Skeletal muscle satellite cell (primary cell): ENCODE results near the gene CACNA2D3.

ENCODE experiments used
- H3K27me3 ChIP-seq: 2 replicates; pipeline ENCODE4 v1.7.0; 2013; ENCODE audit warnings: low read length; ENCODE audit not compliant: control insufficient read depth, insufficient read depth
- H3K36me3 ChIP-seq: 2 replicates; pipeline ENCODE4 v1.7.0; 2013; ENCODE audit warnings: mild to moderate bottlenecking, control low read depth, low read length; ENCODE audit not compliant: insufficient read depth
- H3K4me1 ChIP-seq: 2 replicates; pipeline ENCODE4 v1.7.0; 2013; ENCODE audit warnings: low read length; ENCODE audit not compliant: control insufficient read depth, insufficient read depth
- H3K4me2 ChIP-seq: 2 replicates; pipeline ENCODE4 v1.7.0; 2013; ENCODE audit warnings: mild to moderate bottlenecking, low read length
- H3K4me3 ChIP-seq: 2 replicates; pipeline ENCODE4 v1.7.0; 2013; ENCODE audit warnings: low read length
- H3K9ac ChIP-seq: 2 replicates; pipeline ENCODE4 v1.7.0; 2013; ENCODE audit warnings: mild to moderate bottlenecking, low read depth, low read length, moderate library complexity
- H3K9me3 ChIP-seq: replicated peaks from 2 replicates; pipeline ENCODE4 v1.7.0; 2013; ENCODE audit warnings: mild to moderate bottlenecking, control low read depth, low read length

CACNA2D3 gene

GRCh38 chr3:54296531-54296930, 174.2 kb downstream of the CACNA2D3 start:
- Histone ChIP-seq H3K27me3 (no peaks in the 10 kb centered on the region), H3K9me3 (no peaks in the 10 kb centered on the region), H3K9ac (no peak overlapping the region), H3K4me1 (no peaks in the 10 kb centered on the region), H3K36me3 (no peaks in the 10 kb centered on the region), H3K4me2 (no peak overlapping the region), H3K4me3 (no peak overlapping the region)

- Histone ChIP-seq H3K4me3 (no peak overlapping the region), H3K27me3 (no peaks in the 10 kb centered on the region), H3K4me1 (no peaks in the 10 kb centered on the region), H3K9me3 (no peaks in the 10 kb centered on the region), H3K9ac (no peak overlapping the region), H3K36me3 (no peaks in the 10 kb centered on the region), H3K4me2 (no peak overlapping the region)
Observed at GRCh38 chr3:54299169-54299935, 177.0 kb downstream of the CACNA2D3 start.

DNA sequence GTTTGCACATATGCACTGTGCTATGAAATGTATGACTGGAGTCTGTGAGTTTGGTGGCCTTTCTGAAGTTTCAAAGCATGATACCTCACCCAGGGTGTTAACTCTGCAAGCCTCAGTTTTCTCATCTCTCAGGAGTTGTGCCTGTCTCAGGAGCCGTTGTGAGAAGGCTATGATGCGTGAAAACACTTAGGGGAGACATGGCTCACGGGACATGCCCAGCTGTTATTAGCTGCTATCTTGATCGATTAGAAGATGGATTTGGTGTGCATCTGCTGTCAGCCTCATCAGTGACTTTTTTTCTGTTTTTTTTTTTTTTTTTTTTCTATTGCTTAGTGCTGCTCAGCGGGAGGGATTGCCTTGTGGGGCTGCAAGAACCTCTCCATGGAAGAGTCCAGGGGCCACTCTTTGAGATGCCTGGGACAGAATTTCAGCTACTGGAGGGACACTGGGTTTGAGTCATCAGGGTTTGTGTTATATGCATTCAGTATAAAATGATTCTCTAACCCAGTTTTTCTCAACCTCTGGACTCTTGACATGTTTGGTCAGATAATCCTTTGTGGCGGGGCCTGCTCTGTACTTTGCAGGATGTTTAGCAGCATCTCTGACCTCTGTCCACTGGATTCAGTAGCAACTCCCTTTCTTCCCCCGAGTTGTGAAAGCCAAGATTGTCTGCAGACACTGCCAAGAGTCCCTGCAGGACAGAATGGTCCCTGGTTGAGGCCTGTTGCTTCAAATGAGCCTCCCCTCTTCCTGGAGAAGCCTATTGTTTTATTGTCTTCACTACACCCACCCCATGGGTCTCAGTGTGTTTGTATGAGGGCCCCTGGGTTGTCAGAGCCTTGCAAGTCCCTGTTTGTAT, 181.4 kb downstream of the CACNA2D3 start:
- Histone ChIP-seq H3K9ac (no peak overlapping the region), H3K27me3 (no peaks in the 10 kb centered on the region), H3K4me3 (no peak overlapping the region), H3K9me3 (no peaks in the 10 kb centered on the region), H3K4me2 (no peak overlapping the region), H3K36me3 (no peaks in the 10 kb centered on the region), H3K4me1 (no peaks in the 10 kb centered on the region)

DNA sequence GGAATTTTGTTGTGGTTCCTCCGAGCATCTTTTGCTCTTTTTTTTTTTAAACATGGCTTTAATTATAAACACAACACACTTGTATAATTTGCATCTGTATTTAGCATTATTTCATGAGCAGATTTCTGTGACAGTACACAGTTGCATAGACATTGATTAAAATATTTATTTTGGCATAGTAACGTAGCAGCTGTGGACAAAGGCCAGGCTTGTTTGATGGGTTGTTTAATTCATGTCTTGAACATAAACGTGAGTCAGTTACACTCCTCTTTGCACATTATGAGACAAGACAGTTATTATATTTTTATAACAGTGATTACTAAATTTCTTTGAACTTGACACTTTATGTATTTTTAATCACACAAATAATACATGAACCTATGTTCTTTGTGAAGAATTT, 182.5 kb downstream of the CACNA2D3 start:
- Histone ChIP-seq H3K4me3 (no peak overlapping the region), H3K4me1 (no peaks in the 10 kb centered on the region), H3K4me2 (no peak overlapping the region), H3K36me3 (no peaks in the 10 kb centered on the region), H3K9me3 (no peaks in the 10 kb centered on the region), H3K9ac (no peak overlapping the region), H3K27me3 (no peaks in the 10 kb centered on the region)

DNA sequence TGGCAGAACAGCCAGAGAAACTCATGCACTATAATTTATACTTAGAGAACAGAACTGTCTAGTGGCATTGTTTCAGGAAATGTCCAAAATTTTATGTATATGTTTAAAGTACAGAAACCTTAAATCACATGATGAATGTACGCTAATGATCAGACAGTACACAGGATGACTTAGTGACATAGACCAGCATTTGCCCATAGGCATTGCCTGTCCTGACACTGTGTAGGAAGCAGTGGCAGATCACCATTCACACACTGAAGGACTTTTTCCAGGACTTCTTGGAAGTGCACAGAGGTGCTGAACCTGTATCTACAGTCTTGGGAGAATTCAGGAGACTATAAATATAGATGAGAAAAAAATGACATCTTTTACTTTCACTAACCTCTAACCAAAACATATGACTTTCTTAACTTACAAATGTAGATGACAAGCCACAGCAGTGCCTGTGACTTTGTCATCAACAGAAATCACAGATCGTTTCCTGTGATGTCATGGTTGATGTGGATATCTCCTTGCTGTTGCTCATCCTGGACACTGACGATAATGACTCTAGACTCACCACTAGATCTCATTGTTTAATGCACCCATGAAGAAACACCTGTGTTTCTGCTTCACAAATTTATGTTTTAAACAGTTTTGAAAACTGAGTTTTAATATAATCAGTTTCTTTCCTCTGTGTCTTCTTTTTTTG, 183.2 kb downstream of the CACNA2D3 start:
- Histone ChIP-seq H3K9ac (no peak overlapping the region), H3K9me3 (no peaks in the 10 kb centered on the region), H3K27me3 (no peaks in the 10 kb centered on the region), H3K4me2 (no peak overlapping the region), H3K4me1 (no peaks in the 10 kb centered on the region), H3K4me3 (no peak overlapping the region), H3K36me3 (no peaks in the 10 kb centered on the region)

GRCh38 chr3:54307566-54308180, 185.3 kb downstream of the CACNA2D3 start:
- no peak overlapping the region for H3K9ac ChIP-seq
- no peaks in the 10 kb centered on the region for H3K27me3 ChIP-seq
- no peak overlapping the region for H3K4me3 ChIP-seq
- H3K4me1 ChIP-seq, result no peaks in the 10 kb centered on the region
- no peaks in the 10 kb centered on the region for H3K36me3 ChIP-seq
- H3K9me3 ChIP-seq, result no peaks in the 10 kb centered on the region
- no peak overlapping the region for H3K4me2 ChIP-seq

- Histone ChIP-seq H3K4me3 (no peak overlapping the region), H3K4me1 (no peaks in the 10 kb centered on the region), H3K9ac (no peak overlapping the region), H3K27me3 (no peaks in the 10 kb centered on the region), H3K4me2 (no peak overlapping the region), H3K9me3 (no peaks in the 10 kb centered on the region), H3K36me3 (no peaks in the 10 kb centered on the region)
Observed at GRCh38 chr3:54309601-54310000, 187.2 kb downstream of the CACNA2D3 start.

GRCh38 chr3:54311211-54311747, 188.9 kb downstream of the CACNA2D3 start:
- H3K4me2 ChIP-seq, result no peak overlapping the region
- no peaks in the 10 kb centered on the region for H3K4me1 ChIP-seq
- H3K27me3 ChIP-seq, result no peaks in the 10 kb centered on the region
- H3K9ac ChIP-seq, result no peak overlapping the region
- H3K9me3 ChIP-seq, result no peaks in the 10 kb centered on the region
- H3K4me3 ChIP-seq, result no peak overlapping the region
- no peaks in the 10 kb centered on the region for H3K36me3 ChIP-seq

DNA sequence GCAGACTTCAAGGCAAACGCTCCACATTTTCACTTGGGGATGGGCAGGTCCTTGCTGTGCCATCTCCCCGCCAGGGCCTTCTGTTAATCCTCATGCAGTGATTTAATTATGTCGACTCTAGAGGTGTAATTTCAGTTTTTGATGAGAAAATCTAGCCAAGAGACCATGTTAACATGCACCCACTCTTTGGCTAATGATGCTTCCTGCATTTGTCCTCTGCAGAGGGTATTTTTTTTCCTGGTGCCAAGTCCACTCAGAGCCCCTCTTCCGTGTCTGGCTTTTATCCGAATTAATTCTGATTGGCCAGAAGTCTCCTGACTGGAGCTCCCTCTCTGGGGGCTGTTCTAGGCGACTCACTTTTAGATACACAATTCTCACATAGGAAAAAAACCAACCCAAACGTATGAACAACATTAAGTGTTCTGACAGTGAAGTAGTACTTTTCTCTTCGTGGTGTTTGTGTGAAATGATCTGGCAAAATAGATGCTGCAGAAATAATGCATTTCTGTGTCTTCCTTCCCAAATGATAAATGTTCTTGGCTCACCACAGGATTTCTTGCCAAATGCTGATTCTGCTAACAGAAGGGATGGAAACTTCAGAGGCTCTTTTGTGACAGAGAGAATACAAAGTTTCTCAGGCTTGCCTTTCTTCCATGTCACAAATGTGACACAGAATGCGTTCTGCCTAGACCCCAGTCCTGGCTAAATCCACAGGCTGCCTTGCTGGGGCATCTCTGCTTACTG, 190.0 kb downstream of the CACNA2D3 start:
- Histone ChIP-seq H3K36me3 (no peaks in the 10 kb centered on the region), H3K4me1 (no peaks in the 10 kb centered on the region), H3K9ac (no peak overlapping the region), H3K4me2 (no peak overlapping the region), H3K9me3 (no peaks in the 10 kb centered on the region), H3K27me3 (no peaks in the 10 kb centered on the region), H3K4me3 (no peak overlapping the region)

DNA sequence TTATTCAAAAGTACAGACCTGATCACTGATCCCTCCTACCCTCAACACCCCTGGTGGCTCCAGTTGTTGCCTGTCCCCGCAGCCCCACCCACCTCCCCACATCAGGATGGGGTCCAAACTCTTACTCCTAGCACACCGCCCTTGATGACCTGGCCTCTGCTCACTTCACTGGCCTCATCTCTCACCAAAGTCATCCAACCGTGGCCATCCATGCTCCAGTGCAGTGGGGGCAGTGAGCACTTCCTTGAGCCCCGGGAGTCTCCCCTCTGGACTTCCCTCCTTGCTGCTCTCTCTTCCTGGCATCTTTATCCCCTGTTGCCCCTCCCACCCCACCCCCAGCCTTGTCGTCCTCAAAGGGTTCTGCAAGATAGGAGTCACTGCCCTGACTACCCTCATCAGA, 191.1 kb downstream of the CACNA2D3 start:
- Histone ChIP-seq H3K27me3 (no peaks in the 10 kb centered on the region), H3K4me2 (no peak overlapping the region), H3K36me3 (no peaks in the 10 kb centered on the region), H3K9me3 (no peaks in the 10 kb centered on the region), H3K4me1 (no peaks in the 10 kb centered on the region), H3K9ac (no peak overlapping the region), H3K4me3 (no peak overlapping the region)
